Gastrocnemius medialis (tissue), 4 donors: ENCODE data around the gene PVALB.

Experiments used
- POLR2A ChIP-seq, 2 donors: fragments of 450-650 bp; IDR thresholded peaks; one replicate each; pipeline ENCODE4 v1.6.1; 2017; ENCODE audit warnings: antibody characterized with exemption in 2 of 2, mild to moderate bottlenecking in 2 of 2, moderate library complexity in 2 of 2
- TF ChIP-seq, protein P1 (sequence below), 5 experiments: fragments of 450-650 bp in 3 of 5; fragments of 200-600 bp in 2 of 5; sonication (generic) in 2 of 5; IDR thresholded peaks in 4 of 5; conservative IDR thresholded peaks in 1 of 5; 1 replicate in 4 of 5; 2 replicates in 1 of 5; pipeline ENCODE4 v1.5.1; 2016 to 2019; ENCODE audit warnings: antibody characterized with exemption in 5 of 5, mild to moderate bottlenecking in 3 of 5, moderate library complexity in 3 of 5

DNA sequence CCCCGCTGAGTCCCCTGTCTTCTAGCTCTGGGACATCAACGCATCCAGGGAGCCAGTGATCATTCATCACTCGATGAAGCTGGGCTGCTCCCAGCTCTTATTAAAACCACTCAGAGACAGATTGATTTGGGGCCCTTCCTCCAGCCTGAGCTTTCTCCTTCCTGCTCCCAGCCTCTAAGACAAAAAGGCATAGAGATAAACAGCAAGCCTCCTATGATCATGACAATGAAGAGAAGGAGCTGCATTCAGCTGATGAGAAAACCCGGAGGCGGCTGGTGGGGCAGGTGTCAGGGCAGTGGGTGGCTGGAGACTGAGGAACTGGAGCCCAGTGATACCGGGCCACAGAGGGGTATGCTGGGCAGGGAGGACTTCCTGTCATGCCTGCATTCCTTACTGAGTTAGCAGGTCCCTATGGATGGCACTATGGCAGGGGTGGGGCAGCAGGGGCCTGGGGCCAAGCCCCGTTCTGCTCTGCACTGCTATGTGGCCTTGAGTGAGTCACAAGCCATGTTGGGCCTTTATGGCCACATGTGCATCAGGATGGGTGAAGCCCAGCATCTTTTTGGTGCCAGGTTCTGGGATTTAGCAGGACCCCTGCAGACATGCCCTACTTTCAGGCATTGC lies 20.2 kb downstream of the PVALB start:
- TF ChIP-seq, protein P1, sequence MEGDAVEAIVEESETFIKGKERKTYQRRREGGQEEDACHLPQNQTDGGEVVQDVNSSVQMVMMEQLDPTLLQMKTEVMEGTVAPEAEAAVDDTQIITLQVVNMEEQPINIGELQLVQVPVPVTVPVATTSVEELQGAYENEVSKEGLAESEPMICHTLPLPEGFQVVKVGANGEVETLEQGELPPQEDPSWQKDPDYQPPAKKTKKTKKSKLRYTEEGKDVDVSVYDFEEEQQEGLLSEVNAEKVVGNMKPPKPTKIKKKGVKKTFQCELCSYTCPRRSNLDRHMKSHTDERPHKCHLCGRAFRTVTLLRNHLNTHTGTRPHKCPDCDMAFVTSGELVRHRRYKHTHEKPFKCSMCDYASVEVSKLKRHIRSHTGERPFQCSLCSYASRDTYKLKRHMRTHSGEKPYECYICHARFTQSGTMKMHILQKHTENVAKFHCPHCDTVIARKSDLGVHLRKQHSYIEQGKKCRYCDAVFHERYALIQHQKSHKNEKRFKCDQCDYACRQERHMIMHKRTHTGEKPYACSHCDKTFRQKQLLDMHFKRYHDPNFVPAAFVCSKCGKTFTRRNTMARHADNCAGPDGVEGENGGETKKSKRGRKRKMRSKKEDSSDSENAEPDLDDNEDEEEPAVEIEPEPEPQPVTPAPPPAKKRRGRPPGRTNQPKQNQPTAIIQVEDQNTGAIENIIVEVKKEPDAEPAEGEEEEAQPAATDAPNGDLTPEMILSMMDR (IDR thresholded peaks at IDR 0.05 in 4 of 5, conservative IDR thresholded peaks at IDR 0.05 in 1 of 5), result no peak
- no peak for TF ChIP-seq POLR2A (IDR thresholded peaks at IDR 0.05)
